SK-N-SH (cell line): ENCODE measurements around the gene PRKG1. TPM values are rescaled to one million over a fixed set of nuclear protein-coding genes. Genes with fewer than 3 reads are reported as not detected.
A peak's percentile ranks its signal among the peaks of the same experiment; 100 is the strongest.

Source experiments
- CTCF ChIA-PET: fragments of 300-600, 350-600 bp; formaldehyde crosslinking; extraction: SDS; loops from one replicate; lab custom pipeline; 2021; lab: Yijun Ruan, JAX
- POLR2A ChIA-PET: fragments of 350-600 bp; sonication (Branson Sonifier 250); formaldehyde crosslinking; extraction: SDS; loops from one replicate; lab custom pipeline; 2020; ENCODE audit warnings: antibody characterized with exemption, inconsistent platforms; lab: Yijun Ruan, JAX
- DNase-seq: peaks from one replicate; pipeline ENCODE4 v3.0.0; 2012
- H2AFZ ChIP-seq: fragments of 200-600 bp; sonication (generic); 2 replicates; pipeline ENCODE4 v1.8.1; 2016; ENCODE audit warnings: antibody characterized with exemption, mild to moderate bottlenecking, low read depth
- H3F3A ChIP-seq: fragments of 200-600 bp; sonication (generic); replicated peaks from 2 replicates; pipeline ENCODE3; 2016; ENCODE audit warnings: antibody characterized with exemption, mild to moderate bottlenecking; ENCODE audit not compliant: insufficient read depth
- H3K27ac ChIP-seq, 2 experiments: fragments of 200-500 bp in 1 of 2; fragments of 200-600 bp in 1 of 2; sonication (Bioruptor generic) in 1 of 2; sonication (generic), shearing (Covaris generic) in 1 of 2; 2 replicates each; pipeline versions ENCODE4 v1.5.1 to v1.6.1; 2014 to 2016; ENCODE audit warnings: low read depth in 2 of 2, inconsistent platforms in 1 of 2, low read length in 1 of 2, mild to moderate bottlenecking in 1 of 2, mixed read lengths in 1 of 2
- H3K27me3 ChIP-seq: fragments of 200-600 bp; sonication (generic), shearing (Covaris generic); 2 replicates; pipeline ENCODE4 v1.6.1; 2016; ENCODE audit warnings: mixed run types; ENCODE audit not compliant: insufficient read depth
- H3K36me3 ChIP-seq, 2 experiments: fragments of 200-500 bp in 1 of 2; fragments of 200-600 bp in 1 of 2; sonication (Bioruptor generic) in 1 of 2; sonication (generic) in 1 of 2; replicated peaks in 1 of 2; 2 replicates each; pipeline versions ENCODE3 to v1.5.1; 2014 to 2016; ENCODE audit warnings: low read length in 1 of 2, mild to moderate bottlenecking in 1 of 2; ENCODE audit not compliant: insufficient read depth in 2 of 2, control insufficient read depth in 1 of 2
- H3K4me1 ChIP-seq, 2 experiments: fragments of 200-500 bp in 1 of 2; fragments of 200-600 bp in 1 of 2; sonication (Bioruptor generic) in 1 of 2; sonication (generic), shearing (Covaris generic) in 1 of 2; 2 replicates each; pipeline versions ENCODE4 v1.5.1 to v1.6.1; 2014 to 2016; ENCODE audit warnings: low read depth in 1 of 2, low read length in 1 of 2, mixed run types in 1 of 2; ENCODE audit not compliant: insufficient read depth in 2 of 2, control insufficient read depth in 1 of 2
- H3K4me2 ChIP-seq: fragments of 200-600 bp; sonication (generic), shearing (Covaris generic); 2 replicates; pipeline ENCODE4 v1.6.1; 2017; ENCODE audit warnings: mixed run types
- H3K4me3 ChIP-seq, 2 experiments: fragments of 200-500 bp in 1 of 2; fragments of 200-600 bp in 1 of 2; sonication (Bioruptor generic) in 1 of 2; sonication (generic), shearing (Covaris generic) in 1 of 2; 2 replicates each; pipeline versions ENCODE4 v1.5.1 to v1.8.1; 2014 to 2016; ENCODE audit warnings: low read depth in 2 of 2, inconsistent platforms in 1 of 2, low read length in 1 of 2, mild to moderate bottlenecking in 1 of 2, mixed read lengths in 1 of 2, moderate library complexity in 1 of 2
- H3K79me2 ChIP-seq: fragments of 200-600 bp; sonication (generic); 2 replicates; pipeline ENCODE4 v1.8.1; 2017; ENCODE audit warnings: mild to moderate bottlenecking; ENCODE audit not compliant: insufficient read depth
- H3K9ac ChIP-seq: fragments of 200-600 bp; sonication (generic); 2 replicates; pipeline ENCODE4 v1.6.1; 2017; ENCODE audit warnings: mixed run types
- H3K9me2 ChIP-seq: fragments of 200-600 bp; sonication (generic); 2 replicates; pipeline ENCODE4 v1.6.1; 2017; ENCODE audit warnings: mixed run types
- H3K9me3 ChIP-seq: fragments of 200-600 bp; sonication (generic); 2 replicates; pipeline ENCODE4 v1.6.1; 2017; ENCODE audit warnings: mixed run types, mild to moderate bottlenecking, moderate library complexity
- H4K20me1 ChIP-seq: fragments of 200-600 bp; sonication (generic); 2 replicates; pipeline ENCODE4 v1.6.1; 2017; ENCODE audit warnings: mild to moderate bottlenecking, mixed run types; ENCODE audit not compliant: insufficient read depth
- CHD2 ChIP-seq: fragments of 150-350 bp; IDR thresholded peaks from 2 replicates; pipeline ENCODE4 v1.6.1; 2018; ENCODE audit warnings: low read length; ENCODE audit not compliant: partially characterized antibody
- ELF1 ChIP-seq: IDR thresholded peaks from 2 replicates; pipeline ENCODE4 v1.4.0; 2012
- EZH2phosphoT487 ChIP-seq: fragments of 200-600 bp; sonication (generic); IDR thresholded peaks from 2 replicates; pipeline ENCODE4 v1.6.1; 2017; ENCODE audit warnings: low read depth, mixed run types, mild to moderate bottlenecking, antibody characterized with exemption, moderate library complexity, borderline replicate concordance
- FOXJ3 ChIP-seq: sonication (generic); formaldehyde crosslinking; IDR thresholded peaks from 2 replicates; pipeline ENCODE4 v1.5.1; 2020; ENCODE audit warnings: mild to moderate bottlenecking, missing genetic modification reagents
- GABPA ChIP-seq: IDR thresholded peaks from 2 replicates; pipeline ENCODE4 v1.4.0; 2012; ENCODE audit warnings: low read depth, mild to moderate bottlenecking
- MXI1 ChIP-seq: IDR thresholded peaks from 2 replicates; pipeline ENCODE4 v1.6.1; 2012; ENCODE audit warnings: mild to moderate bottlenecking, low read depth, low read length, improper control_type of control experiment
- NRF1 ChIP-seq: IDR thresholded peaks from 2 replicates; pipeline ENCODE4 v1.6.1; 2012; ENCODE audit warnings: low read depth, mild to moderate bottlenecking, low read length
- REST ChIP-seq: IDR thresholded peaks from 2 replicates; pipeline ENCODE4 v1.6.1; 2012; ENCODE audit warnings: mild to moderate bottlenecking, low read depth, low read length, moderate library complexity
- RFX5 ChIP-seq: IDR thresholded peaks from 2 replicates; pipeline ENCODE4 v1.6.1; 2012; ENCODE audit warnings: mild to moderate bottlenecking, improper control_type of control experiment, low read length
- SIN3A ChIP-seq: IDR thresholded peaks from 2 replicates; pipeline ENCODE4 v1.6.1; 2012; ENCODE audit warnings: low read depth, mild to moderate bottlenecking, low read length, moderate library complexity, borderline replicate concordance
- SMC3 ChIP-seq: IDR thresholded peaks from 2 replicates; pipeline ENCODE4 v1.6.1; 2012; ENCODE audit warnings: low read depth, low read length, improper control_type of control experiment
- TAF1 ChIP-seq: IDR thresholded peaks from 2 replicates; pipeline ENCODE4 v1.6.1; 2012; ENCODE audit warnings: low read depth, mild to moderate bottlenecking, low read length, moderate library complexity, borderline replicate concordance
- TCF12 ChIP-seq: IDR thresholded peaks from 2 replicates; pipeline ENCODE4 v1.4.0; 2012
- USF1 ChIP-seq: IDR thresholded peaks from 2 replicates; pipeline ENCODE4 v1.4.0; 2012; ENCODE audit warnings: low read depth, borderline replicate concordance
- WGBS: methylation state at CpG from one replicate; pipeline ENCODE4 v1.1.6; 2017; ENCODE audit warnings: low lambda C conversion rate; 5-methylcytosine and 5-hydroxymethylcytosine counted together
- polyA plus RNA-seq, 3 experiments: library from polyadenylated mRNA; depleted of rRNA; stranded (reverse); fragments of >200 nt; gene quantifications; 2 replicates each; pipeline ENCODE4 v1.2.3, GENCODE V29; 2012
- TF ChIP-seq, protein P1 (sequence below): fragments of 150-350 bp; IDR thresholded peaks from 2 replicates; pipeline ENCODE4 v1.6.1; 2017; ENCODE audit warnings: antibody characterized with exemption, low read length, low read depth, borderline replicate concordance

Gene PRKG1
- polyA plus RNA-seq, 1 of the 3 experiments (the other 2 are of a cell fraction), result 4.1 TPM

DNA sequence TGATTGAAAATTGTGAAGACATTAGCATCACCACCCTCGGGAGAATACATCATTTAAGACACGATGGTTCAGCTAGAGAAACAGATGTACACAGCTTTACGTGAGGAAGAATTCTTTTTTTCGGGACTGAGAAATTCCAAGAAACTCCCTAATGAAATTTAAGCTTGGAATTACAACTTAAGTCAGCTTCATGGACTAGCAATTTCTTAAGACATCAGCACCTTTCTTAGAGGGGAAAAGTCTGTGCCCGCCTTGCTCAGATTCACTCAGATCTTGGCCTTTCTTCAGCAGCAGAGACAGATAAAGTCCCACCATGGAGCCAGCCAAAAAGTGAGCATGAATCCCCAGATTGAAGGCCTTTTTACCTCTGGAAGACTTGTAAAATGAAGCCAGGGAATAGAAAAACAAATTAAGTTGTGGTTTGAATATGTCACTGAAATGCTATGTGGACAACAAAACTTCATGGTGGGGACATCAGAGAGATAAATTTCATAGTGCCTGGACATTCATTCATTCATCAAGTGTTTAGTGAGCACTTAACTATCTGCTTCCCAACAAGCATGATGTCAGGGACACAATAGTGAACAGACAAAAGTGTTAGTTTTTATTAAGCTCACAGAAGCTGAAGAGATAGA is 32.1 kb downstream of the PRKG1 start (continued):
- TF ChIP-seq, protein P1, sequence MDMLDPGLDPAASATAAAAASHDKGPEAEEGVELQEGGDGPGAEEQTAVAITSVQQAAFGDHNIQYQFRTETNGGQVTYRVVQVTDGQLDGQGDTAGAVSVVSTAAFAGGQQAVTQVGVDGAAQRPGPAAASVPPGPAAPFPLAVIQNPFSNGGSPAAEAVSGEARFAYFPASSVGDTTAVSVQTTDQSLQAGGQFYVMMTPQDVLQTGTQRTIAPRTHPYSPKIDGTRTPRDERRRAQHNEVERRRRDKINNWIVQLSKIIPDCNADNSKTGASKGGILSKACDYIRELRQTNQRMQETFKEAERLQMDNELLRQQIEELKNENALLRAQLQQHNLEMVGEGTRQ, result no peak
- TF ChIP-seq REST (no peak), EZH2phosphoT487 (no peak)

DNA sequence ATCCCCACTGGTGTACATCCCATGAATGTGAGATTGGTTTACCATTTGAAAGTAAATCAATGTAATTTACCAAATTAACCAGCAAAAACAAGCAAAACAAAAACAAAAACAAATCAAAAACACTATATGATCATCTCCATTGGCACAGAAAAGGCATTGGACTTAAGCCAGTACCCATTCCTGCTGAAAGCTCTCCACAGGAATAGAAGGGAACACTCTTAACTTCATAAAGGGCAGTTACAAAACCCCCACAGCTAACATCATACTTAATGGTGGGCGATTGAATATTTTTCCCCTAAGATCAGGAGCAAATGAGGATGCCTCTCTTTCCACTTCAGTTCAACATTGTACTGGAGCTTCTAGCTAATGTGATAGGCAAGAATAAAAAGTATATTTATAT is 34.1 kb downstream of the PRKG1 start:
- Histone ChIP-seq H3K4me2 (no peak overlapping the region), H3K79me2 (no peaks in the 10 kb centered on the region), H3K9ac (no peak overlapping the region), H3F3A (peaks cover 18% of the 10 kb centered on the region), H3K36me3 (no peaks in the 10 kb centered on the region), H3K27ac (peak overlapping the region in 1 of 2 experiments; percentile 89; a peak in 2 of 4 replicates), H3K9me2 (no peaks in the 10 kb centered on the region), H4K20me1 (no peaks in the 10 kb centered on the region), H3K9me3 (no peaks in the 10 kb centered on the region)
- CTCF ChIA-PET, result interaction anchor here (1.2 kb wide), 1 partner anchor 128 kb away, joined by 3 read pairs; no protein-coding TSS in a partner anchor
- TF ChIP-seq EZH2phosphoT487, result no peak
- TF ChIP-seq CHD2, result no peak
- TF ChIP-seq RFX5, result no peak
- no peak for TF ChIP-seq TCF12
- TF ChIP-seq MXI1, result no peak
- no peak for TF ChIP-seq SIN3A
- no peak for TF ChIP-seq TAF1
- TF ChIP-seq GABPA, result no peak
- TF ChIP-seq NRF1, result no peak
- TF ChIP-seq USF1, result no peak
- TF ChIP-seq FOXJ3 (CRISPR knock-in tag), result no peak
- no peak for TF ChIP-seq ELF1
- no peak for TF ChIP-seq SMC3
- TF ChIP-seq, all 33 proteins: peak for 0
- WGBS, result 92% methylated on average over 1 of the region's 1 CpG
- POLR2A ChIA-PET, result no interaction called here
- DNase-seq, result no peak
- Histone ChIP-seq H3K27me3 (no peaks in the 10 kb centered on the region), H3K4me1 (peaks cover 0 to 16% of the 10 kb centered on the region in 2 experiments; a peak in 1 of 4 replicates), H3K4me3 (peak overlapping the region in 1 of 2 experiments; percentile 1; a peak in 1 of 4 replicates), H2AFZ (peak overlapping the region; percentile 37; the same call in 1 of the 2 replicates)
